HL-60/S4 treated with retinoic acid at 250 ng/mL for 4 days and 3 days (cell line): ENCODE measurements around the gene GPR176.
"Not testable (repeated sequence)": the region's sequence is repeated elsewhere in the genome, so short reads cannot be mapped to it uniquely, and the experiment has no call there.

Experiments used
- in situ Hi-C: fragments of 300-500 bp; cut with MboI; formaldehyde crosslinking; loops from 2 replicates; pipeline ENCODE4 v1.7.0; 2022; ENCODE audit warnings: low sequenced_read_pairs

GPR176 gene

GRCh38 chr15:39814489-39814888 lies 105.6 kb downstream of the GPR176 start:
- in situ Hi-C loops, result no loop called here

- in situ Hi-C loops, result not testable (repeated sequence)
Observed at GRCh38 chr15:39812651-39813050, 107.4 kb downstream of the GPR176 start.

DNA sequence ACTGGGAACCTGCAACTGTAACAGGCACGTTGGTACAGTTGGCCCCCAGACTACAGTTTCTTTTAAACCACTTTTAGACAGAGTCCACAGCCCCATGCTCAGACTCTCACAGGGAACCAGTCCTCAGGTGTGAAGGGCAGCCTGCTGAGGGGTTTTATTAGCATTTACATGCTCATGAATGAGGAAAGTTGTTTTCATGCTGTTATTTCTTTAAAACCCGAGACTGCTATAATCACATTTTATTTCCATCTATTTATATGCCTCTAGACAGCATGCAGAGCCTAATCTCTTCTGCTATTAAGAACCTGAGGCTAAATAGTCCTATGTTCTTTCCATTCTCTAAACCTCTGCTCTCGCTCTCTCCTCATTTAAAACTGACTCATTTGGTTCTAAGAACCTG lies 111.2 kb downstream of the GPR176 start:
- in situ Hi-C loops, result no loop called here

- in situ Hi-C loops, result no loop called here
Observed at GRCh38 chr15:39807791-39808190, 112.3 kb downstream of the GPR176 start.

DNA sequence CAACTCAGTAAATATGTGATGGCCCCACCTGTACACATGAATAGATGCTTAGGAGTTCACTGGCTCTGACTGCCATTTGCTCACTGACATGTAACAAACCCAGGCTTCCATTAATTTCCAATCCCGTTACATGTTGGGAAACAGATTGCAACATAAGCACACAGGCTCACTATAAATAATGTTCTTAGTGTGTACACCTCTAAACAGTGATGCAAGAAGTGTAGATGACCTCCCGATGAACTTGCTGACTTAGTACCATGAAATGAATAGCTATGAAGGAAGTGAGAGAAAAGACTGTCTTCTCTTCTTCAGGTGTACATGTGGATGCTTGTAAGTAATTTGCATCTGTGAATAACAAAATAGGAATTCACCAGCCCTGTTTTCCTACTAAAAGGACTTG lies 116.0 kb downstream of the GPR176 start:
- in situ Hi-C loops, result no loop called here

DNA sequence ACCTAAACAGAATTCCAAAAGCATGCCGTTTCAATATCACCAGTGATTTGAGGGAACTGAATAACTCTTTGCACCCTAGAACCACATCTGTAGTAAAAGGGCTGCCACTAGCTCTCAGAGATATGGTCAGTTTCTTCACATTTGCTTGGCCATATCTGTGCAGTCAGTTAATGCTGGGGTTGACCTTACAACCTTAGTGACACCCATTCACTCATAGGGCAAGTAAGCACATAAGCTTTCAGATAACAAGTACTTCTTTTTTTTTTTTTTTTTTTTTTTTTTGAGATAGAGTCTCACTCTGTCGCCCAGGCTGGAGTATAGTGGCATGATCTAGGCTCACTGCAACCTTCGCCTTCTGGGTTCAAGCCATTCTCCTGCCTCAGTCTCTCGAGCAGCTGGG lies 117.0 kb downstream of the GPR176 start:
- in situ Hi-C loops, result no loop called here

- in situ Hi-C loops, result no loop called here
Observed at GRCh38 chr15:39801641-39802309, 118.3 kb downstream of the GPR176 start.

- in situ Hi-C loops, result loop anchor here (25.0 kb wide), 1 partner anchor 213 kb away; no protein-coding TSS in a partner anchor
Observed at GRCh38 chr15:39799552-39800011, 120.5 kb downstream of the GPR176 start.

DNA sequence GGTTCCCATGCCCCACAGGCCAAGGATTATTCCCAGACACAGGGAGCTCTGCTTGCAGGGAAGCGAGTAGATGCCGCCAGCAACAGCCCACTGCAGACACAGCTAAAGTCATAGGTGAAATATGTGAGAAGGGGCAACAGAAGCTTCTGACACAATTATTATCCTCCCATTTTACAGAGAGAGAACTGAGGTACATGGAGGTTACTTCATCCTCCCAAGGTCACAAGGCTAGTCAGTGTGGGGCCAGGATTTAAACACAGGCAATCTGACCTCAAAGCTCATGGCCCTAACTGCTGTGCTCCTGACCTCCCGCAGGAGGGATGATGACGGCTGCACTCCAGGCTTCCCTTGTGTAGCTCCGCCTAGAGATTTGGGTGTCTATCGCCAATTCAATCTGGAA lies 121.7 kb downstream of the GPR176 start:
- in situ Hi-C loops, result loop anchor here (25.0 kb wide), 1 partner anchor 214 kb away; no protein-coding TSS in a partner anchor

- in situ Hi-C loops, result loop anchor here (25.0 kb wide), 1 partner anchor 215 kb away; no protein-coding TSS in a partner anchor
Observed at GRCh38 chr15:39797407-39797806, 122.7 kb downstream of the GPR176 start.

GRCh38 chr15:39796601-39797000 lies 123.5 kb downstream of the GPR176 start:
- in situ Hi-C loops, result loop anchor here (25.0 kb wide), 1 partner anchor 216 kb away; no protein-coding TSS in a partner anchor

GRCh38 chr15:39795486-39795885 lies 124.6 kb downstream of the GPR176 start:
- in situ Hi-C loops, result loop anchor here (25.0 kb wide), 1 partner anchor 217 kb away; no protein-coding TSS in a partner anchor

GRCh38 chr15:39794954-39795353 lies 125.1 kb downstream of the GPR176 start:
- in situ Hi-C loops, result loop anchor here (25.0 kb wide), 1 partner anchor 217 kb away; no protein-coding TSS in a partner anchor

- in situ Hi-C loops, result loop anchor here (25.0 kb wide), 1 partner anchor 218 kb away; no protein-coding TSS in a partner anchor
Observed at GRCh38 chr15:39793923-39794322, 126.1 kb downstream of the GPR176 start.

DNA sequence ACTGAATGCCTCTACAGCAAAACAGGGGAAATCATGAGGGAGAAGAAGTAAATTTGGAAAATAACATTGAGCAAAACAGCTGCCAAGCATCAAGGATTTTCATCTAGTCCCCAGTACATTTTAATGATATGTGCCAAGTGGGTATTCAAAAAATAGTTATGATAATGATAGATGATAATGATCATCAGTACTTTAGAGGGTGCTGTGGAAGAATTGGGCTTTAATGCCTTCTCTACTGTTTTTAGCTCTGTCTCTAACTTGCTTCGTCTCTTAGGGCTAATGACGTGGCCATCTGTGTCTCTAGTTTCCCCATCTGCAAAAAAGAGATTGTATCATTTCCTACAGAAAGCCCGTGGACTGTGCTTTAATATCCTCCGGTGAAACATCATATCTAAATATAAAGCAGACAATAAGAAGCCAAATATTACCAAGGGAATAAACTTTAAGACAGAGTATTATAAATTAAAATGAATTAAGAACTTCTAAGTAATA lies 127.2 kb downstream of the GPR176 start:
- in situ Hi-C loops, result loop anchor here (25.0 kb wide), 1 partner anchor 219 kb away; no protein-coding TSS in a partner anchor

- in situ Hi-C loops, result loop anchor here (25.0 kb wide), 1 partner anchor 220 kb away; no protein-coding TSS in a partner anchor
Observed at GRCh38 chr15:39792025-39792843, 127.8 kb downstream of the GPR176 start.

GRCh38 chr15:39789736-39790135 lies 130.3 kb downstream of the GPR176 start:
- in situ Hi-C loops, result loop anchor here (25.0 kb wide), 1 partner anchor 223 kb away; no protein-coding TSS in a partner anchor

DNA sequence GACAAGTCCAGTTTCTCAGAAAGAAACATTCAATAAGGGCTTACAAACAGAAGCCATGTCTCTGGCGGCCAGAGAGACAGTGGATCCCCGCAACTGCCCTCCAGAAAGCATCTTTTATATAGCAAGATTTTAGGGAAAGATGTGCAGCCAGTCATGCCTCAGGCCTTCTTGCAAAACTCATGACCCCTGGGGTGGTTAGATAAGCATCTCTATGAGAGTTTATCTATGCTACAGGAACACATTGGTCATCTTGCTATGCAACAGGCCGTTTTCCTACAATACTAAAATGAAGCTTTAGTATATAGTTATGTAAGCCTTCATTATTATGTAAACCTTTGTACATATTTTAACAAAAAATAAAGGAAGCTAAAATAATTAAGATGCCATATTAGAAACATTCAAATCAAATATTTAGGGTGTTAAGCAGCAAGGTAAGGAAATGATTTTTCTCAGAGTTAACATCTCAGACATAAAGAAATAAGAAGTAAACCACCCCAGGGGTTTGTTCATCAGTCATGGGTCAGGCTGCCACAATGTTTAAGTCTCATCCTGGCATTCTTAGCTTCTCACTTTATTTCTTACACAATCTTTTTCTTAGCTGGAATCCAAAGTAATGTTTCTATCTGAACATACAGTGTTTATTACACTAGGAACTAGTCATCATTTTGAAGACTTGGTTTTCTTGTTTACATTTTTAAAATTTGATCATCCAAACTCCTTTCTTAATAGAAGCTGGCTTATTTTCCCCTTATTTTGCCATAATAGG lies 131.1 kb downstream of the GPR176 start:
- in situ Hi-C loops, result loop anchor here (25.0 kb wide), 1 partner anchor 223 kb away; no protein-coding TSS in a partner anchor

DNA sequence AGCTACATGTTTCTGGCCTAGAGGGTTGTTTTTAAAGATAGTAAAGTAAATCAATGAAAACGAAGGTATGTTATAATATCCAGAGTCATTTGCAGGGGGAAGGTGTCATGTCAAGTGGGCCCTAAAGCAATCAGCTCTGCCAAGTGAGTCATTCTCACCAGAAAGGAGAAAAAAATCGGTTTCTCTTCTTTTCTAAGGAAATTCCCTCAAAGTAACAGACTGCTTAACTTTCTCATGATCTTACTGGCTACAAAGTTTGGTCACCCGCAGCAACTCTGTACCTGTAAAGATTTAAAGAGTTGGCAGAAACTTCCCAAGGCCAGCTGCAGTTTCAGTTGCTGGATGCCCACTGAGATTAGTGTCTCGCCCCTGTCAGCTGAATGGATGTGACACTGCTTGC lies 132.0 kb downstream of the GPR176 start:
- in situ Hi-C loops, result loop anchor here (25.0 kb wide), 1 partner anchor 224 kb away; no protein-coding TSS in a partner anchor

DNA sequence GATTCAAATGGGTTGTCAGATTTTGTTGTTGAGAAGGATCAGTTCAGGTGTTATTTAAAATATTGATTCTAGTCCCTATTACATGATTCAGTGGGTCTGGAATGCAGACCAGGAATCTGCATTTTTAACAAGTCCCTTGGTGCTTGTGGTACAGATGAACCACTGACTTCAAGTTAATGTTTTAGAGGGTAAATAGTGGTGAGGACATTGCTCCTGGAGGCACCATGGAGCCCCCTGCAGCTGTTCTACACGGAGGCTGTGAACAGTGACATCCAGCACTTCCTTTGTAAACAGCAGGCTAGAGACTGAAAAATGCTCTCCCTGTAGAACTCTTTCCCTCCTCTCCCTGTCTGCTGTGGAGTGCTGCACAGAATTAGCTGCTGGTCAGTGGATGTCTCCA lies 132.6 kb downstream of the GPR176 start:
- in situ Hi-C loops, result loop anchor here (25.0 kb wide), 1 partner anchor 225 kb away; no protein-coding TSS in a partner anchor
